ENCODE results near the gene NT5DC4.

NT5DC4 gene

DNA sequence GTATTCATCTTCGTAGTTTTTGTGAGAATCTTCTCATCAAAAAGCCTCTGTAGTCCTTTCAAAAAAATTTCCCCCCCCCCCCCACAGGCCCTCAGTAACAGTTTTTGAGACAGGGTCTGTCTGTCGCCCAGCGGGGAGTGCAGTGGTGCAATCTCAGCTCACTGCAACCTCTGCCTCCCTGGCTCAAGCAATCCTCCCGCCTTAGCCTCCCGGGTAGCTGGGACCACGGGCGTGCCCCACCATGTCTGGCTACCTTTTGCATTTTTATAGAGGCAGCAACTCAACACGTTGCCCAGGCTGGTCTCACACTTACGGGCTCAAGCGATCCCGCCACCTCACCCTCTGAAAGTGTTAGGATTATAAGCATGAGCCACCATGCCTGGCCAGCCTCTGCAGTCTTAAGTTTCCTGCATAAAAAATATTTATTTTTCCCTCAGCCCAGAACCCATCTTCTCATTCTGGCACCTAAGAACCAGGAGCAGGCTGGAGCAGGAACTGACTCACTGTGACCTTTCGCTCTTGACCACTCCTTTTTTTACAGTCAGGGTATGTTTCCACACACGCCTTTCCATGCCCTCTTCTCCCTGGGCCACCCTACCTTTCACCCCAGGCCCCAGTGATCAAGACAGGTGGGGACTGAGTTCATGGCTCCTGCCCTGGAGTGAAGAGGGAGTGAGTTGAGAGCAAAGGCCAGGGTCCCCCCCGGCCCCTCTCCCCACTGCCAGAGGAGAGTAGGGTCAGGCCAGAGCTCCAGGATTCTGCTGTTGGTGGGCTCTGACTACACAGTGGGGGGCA, 32.5 kb upstream of the NT5DC4 start:
- DNase-seq (ENCODE audit: low spot score), result no peak
- in situ Hi-C loops (cut with MboI; ENCODE audit: low pct_unique_long_range_greater_than_20kb, low sequenced_read_pairs, unreplicated experiment), result no loop called here
- TF ChIP-seq, protein P1, sequence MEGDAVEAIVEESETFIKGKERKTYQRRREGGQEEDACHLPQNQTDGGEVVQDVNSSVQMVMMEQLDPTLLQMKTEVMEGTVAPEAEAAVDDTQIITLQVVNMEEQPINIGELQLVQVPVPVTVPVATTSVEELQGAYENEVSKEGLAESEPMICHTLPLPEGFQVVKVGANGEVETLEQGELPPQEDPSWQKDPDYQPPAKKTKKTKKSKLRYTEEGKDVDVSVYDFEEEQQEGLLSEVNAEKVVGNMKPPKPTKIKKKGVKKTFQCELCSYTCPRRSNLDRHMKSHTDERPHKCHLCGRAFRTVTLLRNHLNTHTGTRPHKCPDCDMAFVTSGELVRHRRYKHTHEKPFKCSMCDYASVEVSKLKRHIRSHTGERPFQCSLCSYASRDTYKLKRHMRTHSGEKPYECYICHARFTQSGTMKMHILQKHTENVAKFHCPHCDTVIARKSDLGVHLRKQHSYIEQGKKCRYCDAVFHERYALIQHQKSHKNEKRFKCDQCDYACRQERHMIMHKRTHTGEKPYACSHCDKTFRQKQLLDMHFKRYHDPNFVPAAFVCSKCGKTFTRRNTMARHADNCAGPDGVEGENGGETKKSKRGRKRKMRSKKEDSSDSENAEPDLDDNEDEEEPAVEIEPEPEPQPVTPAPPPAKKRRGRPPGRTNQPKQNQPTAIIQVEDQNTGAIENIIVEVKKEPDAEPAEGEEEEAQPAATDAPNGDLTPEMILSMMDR (IDR thresholded peaks at IDR 0.05; ENCODE audit: extremely low read depth, insufficient read depth, missing control alignments), result no peak

- in situ Hi-C loops (cut with MboI; ENCODE audit: low pct_unique_long_range_greater_than_20kb, low sequenced_read_pairs, unreplicated experiment), result no loop called here
These were observed 29.9 kb upstream of the NT5DC4 start for GRCh38 chr2:112690853-112691401.

GRCh38 chr2:112691881-112692281, 28.9 kb upstream of the NT5DC4 start:
- no peak for DNase-seq (ENCODE audit: low spot score)
- TF ChIP-seq, protein P1 (IDR thresholded peaks at IDR 0.05; ENCODE audit: extremely low read depth, insufficient read depth, missing control alignments), result no peak
- in situ Hi-C loops (cut with MboI; ENCODE audit: low pct_unique_long_range_greater_than_20kb, low sequenced_read_pairs, unreplicated experiment), result no loop called here

More at GRCh38 chr2:112690853-112691401, 29.9 kb upstream of the NT5DC4 start:
- DNase-seq (ENCODE audit: low spot score), result peak; percentile 61
- TF ChIP-seq, protein P1 (IDR thresholded peaks at IDR 0.05; ENCODE audit: extremely low read depth, insufficient read depth, missing control alignments), result peak; percentile 60

DNA sequence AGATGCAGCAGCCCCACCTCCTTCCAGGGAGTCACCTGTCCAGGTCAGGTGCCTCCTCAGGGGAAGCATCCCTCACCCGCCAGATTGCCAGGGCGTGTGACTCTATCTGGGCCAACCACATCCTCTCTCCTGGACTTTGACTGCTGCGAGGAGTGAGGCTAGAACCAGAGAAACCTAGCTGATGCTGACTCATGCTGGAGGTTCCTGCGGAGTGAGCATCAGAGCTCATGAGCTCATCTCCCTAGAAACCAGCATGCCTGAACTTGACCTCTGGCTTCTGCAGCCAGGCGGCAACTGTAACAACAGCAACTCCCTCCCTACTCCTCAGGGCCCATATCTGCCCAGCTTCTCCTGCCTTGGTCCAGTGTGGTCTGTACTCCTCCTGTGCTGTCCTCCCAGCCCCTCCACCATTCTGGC, 28.3 kb upstream of the NT5DC4 start:
- DNase-seq (ENCODE audit: low spot score), result peak; percentile 79
- TF ChIP-seq, protein P1 (IDR thresholded peaks at IDR 0.05; ENCODE audit: extremely low read depth, insufficient read depth, missing control alignments), result no peak
- in situ Hi-C loops (cut with MboI; ENCODE audit: low pct_unique_long_range_greater_than_20kb, low sequenced_read_pairs, unreplicated experiment), result no loop called here

- in situ Hi-C loops (cut with MboI; ENCODE audit: low pct_unique_long_range_greater_than_20kb, low sequenced_read_pairs, unreplicated experiment), result no loop called here
- TF ChIP-seq, protein P1 (IDR thresholded peaks at IDR 0.05; ENCODE audit: extremely low read depth, insufficient read depth, missing control alignments), result no peak
- no peak for DNase-seq (ENCODE audit: low spot score)
These were observed 27.9 kb upstream of the NT5DC4 start for GRCh38 chr2:112692918-112693317.

- TF ChIP-seq, protein P1 (IDR thresholded peaks at IDR 0.05; ENCODE audit: extremely low read depth, insufficient read depth, missing control alignments), result no peak
- in situ Hi-C loops (cut with MboI; ENCODE audit: low pct_unique_long_range_greater_than_20kb, low sequenced_read_pairs, unreplicated experiment), result no loop called here
- no peak for DNase-seq (ENCODE audit: low spot score)
These were observed 27.2 kb upstream of the NT5DC4 start for GRCh38 chr2:112693596-112693995.

All from GM13977 (cell line).